ENCODE measurements around the gene CTNND2. TPM values are rescaled to one million over a fixed set of nuclear protein-coding genes. Genes with fewer than 3 reads are reported as not detected.

CTNND2 gene
- total RNA-seq, 3 donors from 2014 or later (not counting 1 experiment from before 2014, with no cell fraction given): not detected

- 63% methylated on average over 5 of the region's 5 CpGs for WGBS (ENCODE audit: insufficient coverage)
- no peaks in the 10 kb centered on the region for H3K27me3 Mint-ChIP-seq (ENCODE audit: low read depth in 2 of 2)
Observed at GRCh38 chr5:11573140-11573992, 330.9 kb downstream of the CTNND2 start.

GRCh38 chr5:11564706-11565105, 339.5 kb downstream of the CTNND2 start:
- Mint-ChIP-seq H3K9me3 (no peaks in the 10 kb centered on the region), H3K4me1 (peaks cover 0 to 1% of the 10 kb centered on the region in 2 donors)

More at GRCh38 chr5:11573140-11573992, 330.9 kb downstream of the CTNND2 start:
- H3K4me1 ChIP-seq (ENCODE audit: control insufficient read depth, insufficient read depth, low read length): no peaks in the 10 kb centered on the region
- H3K36me3 ChIP-seq (ENCODE audit: control insufficient read depth, insufficient read depth, low read length): no peaks in the 10 kb centered on the region
- intact Hi-C loops (cut with micrococcal nuclease): no loop called here
- H3K4me3 ChIP-seq (ENCODE audit: low read length): no peak overlapping the region
- no peak for DNase-seq
- Mint-ChIP-seq H3K36me3 (no peaks in the 10 kb centered on the region), H3K9me3 (no peaks in the 10 kb centered on the region), H3K4me3 (no peak overlapping the region), H3K27ac (no peak overlapping the region), H3K4me1 (peaks cover 13 to 17% of the 10 kb centered on the region in 2 donors)
- no peak for ATAC-seq
- H3K27ac ChIP-seq (ENCODE audit: low read length): no peak overlapping the region
- H3K9me3 ChIP-seq (ENCODE audit: control insufficient read depth, insufficient read depth, low read length): no peaks in the 10 kb centered on the region
- TF ChIP-seq CTCF (IDR thresholded peaks at IDR 0.05): no peak
- no peaks in the 10 kb centered on the region for H3K27me3 ChIP-seq (ENCODE audit: control insufficient read depth, insufficient read depth, low read length)

DNA sequence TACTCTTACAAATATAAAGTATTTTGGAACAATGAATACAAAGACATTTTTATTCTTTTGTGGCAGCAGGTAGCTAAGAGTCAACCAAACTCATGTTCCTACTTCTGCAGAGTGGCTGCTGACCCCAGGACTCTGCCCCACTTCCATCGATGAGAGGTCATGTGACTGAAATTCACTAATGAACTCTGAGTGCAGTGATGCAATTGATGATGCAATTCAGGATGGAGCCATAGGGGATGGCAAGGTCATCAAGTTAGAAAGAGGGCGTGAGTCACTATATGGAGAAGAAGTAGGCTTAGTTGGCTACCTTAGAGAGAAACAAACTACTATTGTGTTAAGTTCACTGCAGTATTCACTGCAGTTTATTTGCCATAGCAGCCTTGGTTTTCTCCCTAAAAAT, 340.4 kb downstream of the CTNND2 start:
- TF ChIP-seq CTCF (IDR thresholded peaks at IDR 0.05): no peak
- H3K36me3 ChIP-seq (ENCODE audit: control insufficient read depth, insufficient read depth, low read length): no peaks in the 10 kb centered on the region
- H3K4me1 Mint-ChIP-seq: no peaks in the 10 kb centered on the region
- H3K27me3 Mint-ChIP-seq (ENCODE audit: low read depth in 2 of 2): peaks cover 0 to 16% of the 10 kb centered on the region in 2 donors
- no peaks in the 10 kb centered on the region for H3K9me3 ChIP-seq (ENCODE audit: control insufficient read depth, insufficient read depth, low read length)
- H3K9me3 Mint-ChIP-seq: no peaks in the 10 kb centered on the region
- no peaks in the 10 kb centered on the region for H3K36me3 Mint-ChIP-seq
- H3K27ac Mint-ChIP-seq: no peak overlapping the region
- intact Hi-C loops (cut with micrococcal nuclease): no loop called here
- H3K27me3 ChIP-seq (ENCODE audit: control insufficient read depth, insufficient read depth, low read length): no peaks in the 10 kb centered on the region
- no peaks in the 10 kb centered on the region for H3K4me1 ChIP-seq (ENCODE audit: control insufficient read depth, insufficient read depth, low read length)
- 83% methylated on average over 2 of the region's 2 CpGs for WGBS (ENCODE audit: insufficient coverage)
- DNase-seq: no peak
- no peak overlapping the region for H3K4me3 Mint-ChIP-seq
- H3K27ac ChIP-seq (ENCODE audit: low read length): no peak overlapping the region
- H3K4me3 ChIP-seq (ENCODE audit: low read length): no peak overlapping the region
- no peak for ATAC-seq

More at GRCh38 chr5:11564706-11565105, 339.5 kb downstream of the CTNND2 start:
- no peaks in the 10 kb centered on the region for H3K36me3 Mint-ChIP-seq
- H3K27me3 Mint-ChIP-seq (ENCODE audit: low read depth in 2 of 2): peaks cover 0 to 11% of the 10 kb centered on the region in 2 donors
- H3K27ac ChIP-seq (ENCODE audit: low read length): no peak overlapping the region
- H3K4me3 Mint-ChIP-seq: no peak overlapping the region
- WGBS (ENCODE audit: insufficient coverage): 89% methylated on average over 12 of the region's 12 CpGs
- intact Hi-C loops (cut with micrococcal nuclease): no loop called here
- no peaks in the 10 kb centered on the region for H3K9me3 ChIP-seq (ENCODE audit: control insufficient read depth, insufficient read depth, low read length)
- DNase-seq (no peak), ATAC-seq (no peak)
- no peak overlapping the region for H3K27ac Mint-ChIP-seq
- TF ChIP-seq CTCF (IDR thresholded peaks at IDR 0.05): no peak
- no peaks in the 10 kb centered on the region for H3K36me3 ChIP-seq (ENCODE audit: control insufficient read depth, insufficient read depth, low read length)
- no peak overlapping the region for H3K4me3 ChIP-seq (ENCODE audit: low read length)
- no peaks in the 10 kb centered on the region for H3K27me3 ChIP-seq (ENCODE audit: control insufficient read depth, insufficient read depth, low read length)
- no peaks in the 10 kb centered on the region for H3K4me1 ChIP-seq (ENCODE audit: control insufficient read depth, insufficient read depth, low read length)
